Testis (tissue), 2 donors: ENCODE results near the gene CACNA1C.

ENCODE experiments used
- POLR2A ChIP-seq: fragments of 450-650 bp; IDR thresholded peaks from one replicate; pipeline ENCODE4 v1.6.1; 2017; ENCODE audit warnings: antibody characterized with exemption, mild to moderate bottlenecking, moderate library complexity
- TF ChIP-seq, protein P1 (sequence below), 3 experiments: fragments of 450-650 bp in 2 of 3; fragments of 200-600 bp in 1 of 3; sonication (generic) in 1 of 3; IDR thresholded peaks; one replicate each; pipeline ENCODE4 v1.5.1; 2016 to 2019; ENCODE audit warnings: antibody characterized with exemption in 3 of 3, mild to moderate bottlenecking in 2 of 3, moderate library complexity in 1 of 3

DNA sequence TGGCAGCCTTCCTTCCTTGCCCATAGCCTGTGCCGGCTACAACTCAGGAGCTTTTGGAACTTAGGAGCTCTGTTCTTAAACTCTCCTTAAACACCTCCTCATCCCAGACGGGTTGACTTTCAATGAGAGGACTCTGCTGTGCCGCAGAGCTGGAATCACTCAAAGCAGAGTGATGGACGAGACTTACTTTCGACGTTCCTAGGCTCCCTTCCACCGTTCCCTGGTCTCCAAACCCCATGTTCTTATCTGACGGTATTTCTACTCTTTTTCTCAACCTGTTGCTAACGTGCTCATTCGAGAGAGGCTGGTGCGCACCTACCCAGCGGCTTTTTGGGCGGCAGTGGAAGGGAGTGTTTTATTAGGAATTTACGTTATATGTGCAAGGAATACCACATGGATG lies 232.7 kb downstream of the CACNA1C start:
- TF ChIP-seq, protein P1, sequence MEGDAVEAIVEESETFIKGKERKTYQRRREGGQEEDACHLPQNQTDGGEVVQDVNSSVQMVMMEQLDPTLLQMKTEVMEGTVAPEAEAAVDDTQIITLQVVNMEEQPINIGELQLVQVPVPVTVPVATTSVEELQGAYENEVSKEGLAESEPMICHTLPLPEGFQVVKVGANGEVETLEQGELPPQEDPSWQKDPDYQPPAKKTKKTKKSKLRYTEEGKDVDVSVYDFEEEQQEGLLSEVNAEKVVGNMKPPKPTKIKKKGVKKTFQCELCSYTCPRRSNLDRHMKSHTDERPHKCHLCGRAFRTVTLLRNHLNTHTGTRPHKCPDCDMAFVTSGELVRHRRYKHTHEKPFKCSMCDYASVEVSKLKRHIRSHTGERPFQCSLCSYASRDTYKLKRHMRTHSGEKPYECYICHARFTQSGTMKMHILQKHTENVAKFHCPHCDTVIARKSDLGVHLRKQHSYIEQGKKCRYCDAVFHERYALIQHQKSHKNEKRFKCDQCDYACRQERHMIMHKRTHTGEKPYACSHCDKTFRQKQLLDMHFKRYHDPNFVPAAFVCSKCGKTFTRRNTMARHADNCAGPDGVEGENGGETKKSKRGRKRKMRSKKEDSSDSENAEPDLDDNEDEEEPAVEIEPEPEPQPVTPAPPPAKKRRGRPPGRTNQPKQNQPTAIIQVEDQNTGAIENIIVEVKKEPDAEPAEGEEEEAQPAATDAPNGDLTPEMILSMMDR (IDR thresholded peaks at IDR 0.05): no peak
- no peak for TF ChIP-seq POLR2A
